Endometrium (tissue), 2 donors: Measurements from ENCODE around the gene SNX25.

Experiments
- FAIRE-seq: peaks from 2 replicates; lab custom pipeline; 2012; peaks lifted over from hg19 to GRCh38; lab: Jason Lieb, UNC
- donor health status: control.
- donor health status: control.

The SNX25 gene

DNA sequence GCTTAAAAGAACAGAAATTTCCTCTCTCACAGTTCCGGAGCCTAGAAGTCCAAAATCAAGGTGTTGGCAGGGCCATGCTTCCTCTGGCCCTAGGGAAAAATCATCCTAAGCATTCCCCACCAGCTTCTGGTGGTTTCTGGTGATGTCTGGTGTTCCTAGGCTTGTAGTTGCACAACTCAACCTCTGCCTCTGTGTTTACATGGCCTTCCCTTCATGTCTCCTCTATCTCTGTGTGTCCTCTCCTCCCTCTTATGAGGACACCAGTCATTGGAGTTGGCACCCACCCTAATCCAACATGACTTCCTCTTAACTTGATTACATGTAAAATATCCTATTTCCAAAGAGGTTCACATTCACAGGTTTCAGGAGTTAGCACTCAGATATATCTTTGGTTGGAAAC, 170.9 kb downstream of the SNX25 start:
- FAIRE-seq = no peak

DNA sequence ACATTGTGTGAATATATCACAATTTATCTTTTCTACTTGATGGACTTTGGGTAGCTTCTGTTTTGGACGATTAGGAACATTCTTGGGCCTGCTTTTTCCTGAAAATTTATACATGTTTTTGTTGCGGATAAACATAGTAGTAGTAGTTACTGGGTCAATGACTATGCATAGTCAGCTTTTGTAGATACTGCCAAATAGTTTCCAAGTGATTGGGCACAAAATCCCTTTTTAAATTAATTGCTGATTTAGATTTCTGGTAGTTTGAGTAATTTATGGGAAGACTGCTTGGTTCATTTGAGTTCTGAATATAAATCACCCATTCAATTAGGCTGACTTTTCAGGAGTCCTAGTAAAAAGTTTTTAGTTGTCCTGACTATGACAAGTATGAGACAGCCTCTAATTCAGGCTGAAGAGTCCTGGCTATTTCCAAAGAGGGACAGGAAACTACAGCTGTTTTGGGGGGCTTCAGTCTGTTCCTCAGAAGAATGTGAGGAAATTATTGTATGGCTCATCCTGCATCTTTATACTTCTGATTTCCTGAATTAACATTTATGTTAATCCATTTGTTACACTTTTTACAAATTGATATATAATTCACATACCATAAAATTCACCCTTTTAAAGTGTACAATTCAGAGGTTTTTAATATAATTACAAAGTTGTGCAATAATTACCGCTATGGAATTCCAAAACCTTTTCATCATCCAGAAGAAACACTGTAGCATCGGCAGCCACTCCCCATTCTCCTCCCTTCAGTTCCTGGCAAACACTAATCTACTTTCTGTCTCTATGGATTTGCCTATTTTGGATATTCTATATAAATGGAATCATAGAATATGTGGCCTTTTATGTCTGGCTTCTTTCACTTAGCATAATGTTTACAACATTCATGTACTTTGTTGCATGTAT, 172.1 kb downstream of the SNX25 start:
- FAIRE-seq = no peak

DNA sequence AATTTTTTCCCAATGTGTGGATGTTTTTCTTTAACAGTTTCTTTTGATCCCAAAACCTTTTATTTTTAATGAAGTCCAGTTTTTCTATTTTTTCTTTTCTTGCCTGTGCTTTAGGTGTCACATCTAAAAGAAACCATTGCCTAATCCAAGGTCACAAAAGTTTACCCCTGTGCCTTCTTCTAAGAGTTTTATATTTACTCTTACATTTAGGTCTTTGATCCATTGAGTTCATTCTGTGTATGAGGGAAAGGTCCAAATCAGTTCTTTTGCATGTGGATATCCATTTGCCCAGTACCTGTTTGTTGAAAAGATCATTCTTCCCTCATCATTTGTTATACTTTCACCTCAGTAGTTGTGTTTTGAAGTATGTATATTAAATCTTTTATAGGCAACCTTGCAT, 173.4 kb downstream of the SNX25 start:
- no peak for FAIRE-seq

DNA sequence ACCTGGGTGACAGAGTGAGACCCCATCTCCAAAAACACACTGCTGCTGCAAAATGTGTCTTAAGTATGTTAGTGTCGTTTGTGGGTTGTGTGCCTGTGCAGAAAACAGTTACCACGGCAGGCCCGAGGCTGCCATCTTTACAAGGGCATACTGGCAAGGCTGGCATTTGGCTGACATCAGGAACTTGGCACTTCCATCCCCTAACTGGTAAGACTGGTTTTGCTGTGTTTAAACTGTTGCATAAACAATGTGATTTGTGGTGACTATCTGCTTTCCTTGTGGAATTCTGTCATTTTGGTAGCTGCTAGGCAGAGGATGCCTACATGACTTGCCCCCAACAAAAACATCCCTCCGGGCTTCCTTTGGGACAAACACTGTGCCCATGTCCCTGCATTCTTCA, 174.1 kb downstream of the SNX25 start:
- no peak for FAIRE-seq

DNA sequence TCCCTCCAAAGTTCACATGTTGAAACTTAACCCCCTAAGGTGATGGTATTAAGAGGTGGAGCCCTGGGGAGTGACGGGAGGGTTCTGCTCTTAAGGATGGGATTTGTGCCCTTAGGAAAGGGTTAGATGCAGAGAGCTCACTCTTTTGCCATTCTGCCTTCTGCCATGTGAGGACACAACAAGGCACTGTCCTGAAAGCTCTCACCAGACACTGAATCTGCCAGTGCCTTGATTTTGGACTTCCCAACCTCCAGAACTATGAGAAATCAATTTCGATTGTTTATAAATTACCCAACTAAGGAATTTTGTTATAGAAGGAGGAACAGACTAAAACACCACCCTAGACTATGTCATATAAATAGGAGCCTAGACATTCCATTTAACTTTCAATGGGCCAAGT, 174.7 kb downstream of the SNX25 start:
- no peak for FAIRE-seq

DNA sequence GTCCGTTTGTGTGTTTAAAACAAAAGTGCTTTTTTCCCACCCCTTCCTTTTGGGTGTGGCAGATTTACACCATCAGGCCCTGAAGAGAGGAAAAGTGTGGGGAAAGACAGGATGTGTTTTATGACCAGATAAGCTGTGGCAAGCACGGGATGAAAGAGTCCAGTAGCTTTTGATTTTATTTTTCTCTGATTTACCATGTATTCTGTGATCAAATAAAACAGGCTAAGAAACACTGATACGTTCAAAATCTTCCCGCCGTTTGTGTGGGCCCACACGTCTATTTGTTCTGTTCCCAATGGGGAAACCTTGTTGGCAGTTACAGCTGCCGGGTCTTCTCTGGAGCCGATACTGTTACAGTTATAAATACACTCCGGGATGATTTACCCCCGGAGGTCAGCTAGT, 175.5 kb downstream of the SNX25 start:
- FAIRE-seq = no peak

DNA sequence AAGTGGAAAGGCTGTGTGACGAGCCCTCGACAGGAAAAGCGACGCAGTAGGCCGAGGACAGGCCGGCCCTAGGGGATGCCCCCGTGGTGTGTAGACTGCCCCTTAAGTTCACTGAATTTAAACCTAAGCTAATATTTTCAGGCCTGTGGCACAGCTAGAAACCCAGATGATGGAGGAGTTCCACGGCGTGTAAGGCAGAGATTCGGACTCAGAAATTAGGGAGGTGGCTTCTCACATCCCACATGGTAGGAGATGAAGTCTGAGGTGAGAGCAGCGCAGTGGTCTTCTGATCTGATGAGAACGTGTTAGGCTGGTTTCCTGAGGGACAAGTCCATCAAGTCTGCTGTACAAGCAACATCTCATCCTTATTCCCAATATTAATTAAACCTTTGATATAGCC, 178.6 kb downstream of the SNX25 start:
- FAIRE-seq = no peak

DNA sequence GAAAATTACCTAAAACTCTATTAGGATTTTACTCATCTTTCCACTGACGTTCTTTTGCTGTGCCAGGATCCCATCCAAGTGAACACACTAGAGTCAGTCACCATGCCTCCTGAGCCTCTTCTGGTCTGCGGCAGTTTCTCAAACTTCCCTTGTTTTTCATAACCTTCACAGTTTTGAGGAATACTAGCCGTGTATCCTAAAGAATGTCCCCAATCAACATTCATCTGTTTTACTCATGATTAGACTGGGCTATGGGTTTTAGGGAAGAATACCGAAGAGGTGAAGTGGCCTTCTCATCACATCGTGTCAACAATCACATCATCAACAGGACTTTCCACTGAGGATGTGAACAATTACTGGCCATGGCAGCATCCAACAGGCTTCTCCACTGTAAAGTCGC, 181.5 kb downstream of the SNX25 start:
- FAIRE-seq = no peak

DNA sequence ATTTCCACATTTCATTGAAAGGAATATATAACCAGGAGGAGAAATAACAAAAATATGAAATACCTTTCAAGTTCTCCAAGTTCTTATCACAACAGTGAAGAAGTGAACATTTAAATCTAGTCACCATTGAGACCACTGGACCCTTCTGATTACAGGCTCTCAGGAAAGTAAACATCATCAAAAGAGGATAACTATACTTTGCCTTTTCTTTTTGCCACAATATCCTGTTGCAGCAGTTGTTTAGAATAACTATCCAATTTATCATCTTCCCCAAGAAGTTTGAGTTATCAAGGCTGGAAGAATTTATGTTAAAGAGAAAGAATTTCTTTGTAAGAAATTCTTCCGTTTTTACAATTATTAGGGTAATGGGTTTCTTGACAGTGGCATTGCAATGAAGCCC, 182.8 kb downstream of the SNX25 start:
- no peak for FAIRE-seq

DNA sequence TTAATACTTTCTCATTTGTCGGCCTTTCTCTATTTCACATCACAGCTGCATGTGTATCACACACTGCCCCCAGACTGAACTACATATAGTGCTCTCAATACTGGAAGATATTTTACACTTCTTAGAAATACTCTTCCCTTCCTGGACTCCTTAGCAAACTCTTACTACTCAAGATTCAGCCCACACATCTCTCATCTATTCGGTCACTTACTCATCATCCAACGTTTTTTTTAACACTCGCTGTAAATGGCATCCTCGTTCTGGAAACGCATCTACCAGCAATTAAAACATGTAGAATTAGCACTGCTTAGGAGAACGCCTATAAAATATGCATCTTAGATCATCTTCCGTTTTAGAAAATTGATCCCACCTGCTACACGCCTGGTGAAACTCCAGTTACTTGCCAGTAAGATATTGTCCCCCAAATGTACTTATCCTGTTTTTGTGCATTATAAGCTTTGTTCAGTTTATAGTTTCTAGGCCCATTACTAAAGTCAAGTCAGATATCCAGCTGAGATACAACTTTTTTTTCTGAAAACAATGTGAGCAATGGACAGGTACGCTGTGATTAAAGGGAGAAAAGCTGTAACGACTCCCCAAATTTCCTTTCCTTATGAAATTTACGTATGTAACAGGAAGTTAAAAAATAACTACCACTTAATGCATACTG, 185.3 kb downstream of the SNX25 start:
- no peak for FAIRE-seq

DNA sequence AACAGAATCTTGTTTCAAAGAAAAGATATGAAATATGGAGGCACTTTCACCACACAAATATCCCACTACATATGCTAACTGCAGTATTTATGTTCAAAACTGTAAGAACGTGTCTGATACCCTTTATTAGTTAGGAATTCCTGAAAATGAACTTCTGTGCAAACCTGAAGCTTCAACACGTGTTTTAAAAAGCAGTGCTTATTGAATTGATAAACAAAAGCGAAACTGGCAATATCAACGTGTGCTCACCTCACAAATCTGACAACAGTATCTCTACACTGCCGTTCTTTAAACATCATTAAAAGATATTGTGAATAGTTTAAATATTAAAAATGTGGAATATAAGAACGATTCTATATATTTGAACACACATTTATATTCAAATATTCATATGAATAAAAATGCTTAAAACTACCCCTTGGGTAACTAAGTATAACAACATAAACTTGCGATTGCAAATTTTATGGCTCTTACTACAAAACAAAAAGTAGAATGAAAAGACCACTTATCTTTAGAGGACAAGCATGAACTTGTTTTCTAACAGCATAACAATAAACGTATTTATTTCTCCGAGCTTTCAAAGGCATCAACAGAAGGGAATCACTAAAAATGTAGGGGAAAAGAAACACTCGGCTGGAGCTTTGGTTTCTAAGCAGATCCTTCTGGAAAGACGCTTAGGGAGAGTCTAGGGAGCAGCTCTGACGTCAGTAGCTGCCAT, 186.0 kb downstream of the SNX25 start, which contains the start of gene LRP2BP:
LRP2BP (minus strand) TSS at position 687 of the 718 bp plus-strand sequence. CDS start 17,738 bp downstream, outside the sequence.
- FAIRE-seq = peak; percentile 59

DNA sequence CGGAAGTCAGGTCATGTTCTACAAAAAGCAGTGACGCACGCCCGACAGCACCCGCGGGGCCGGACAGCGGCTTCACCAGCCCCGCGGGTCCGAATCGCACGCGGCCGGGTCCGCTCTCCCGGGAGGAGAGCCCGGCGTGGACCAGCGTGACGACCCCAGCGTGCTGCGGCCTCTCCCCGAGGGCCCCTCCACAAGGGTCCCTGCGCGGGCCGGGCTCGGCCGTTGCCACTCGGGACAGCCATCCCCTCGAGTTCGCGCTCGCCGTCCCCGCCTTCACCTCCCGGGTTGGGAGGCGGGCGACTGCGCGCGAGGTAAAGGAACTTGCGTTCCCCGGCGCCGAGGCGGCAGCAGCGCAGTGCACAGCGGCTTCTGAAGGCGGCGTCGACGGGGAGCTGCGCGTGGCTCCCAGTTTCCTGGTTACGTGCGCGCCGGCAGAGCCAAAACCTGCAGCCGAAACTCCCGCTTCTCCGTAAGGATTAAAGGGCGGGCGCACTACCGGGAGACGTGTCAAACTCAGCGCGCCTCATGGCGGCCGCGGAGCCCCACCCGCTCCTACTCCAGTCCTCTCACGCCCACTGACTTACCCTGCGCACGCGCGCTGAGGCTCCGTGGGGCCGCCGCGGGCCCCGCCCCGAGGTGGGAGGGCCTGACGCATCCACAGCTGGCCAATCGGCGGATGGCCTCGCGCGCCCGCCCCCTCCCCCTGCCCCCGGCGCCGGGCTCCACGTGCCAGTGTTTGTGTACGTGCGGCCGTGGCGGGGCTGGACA, 186.7 kb downstream of the SNX25 start:
- no peak for FAIRE-seq

DNA sequence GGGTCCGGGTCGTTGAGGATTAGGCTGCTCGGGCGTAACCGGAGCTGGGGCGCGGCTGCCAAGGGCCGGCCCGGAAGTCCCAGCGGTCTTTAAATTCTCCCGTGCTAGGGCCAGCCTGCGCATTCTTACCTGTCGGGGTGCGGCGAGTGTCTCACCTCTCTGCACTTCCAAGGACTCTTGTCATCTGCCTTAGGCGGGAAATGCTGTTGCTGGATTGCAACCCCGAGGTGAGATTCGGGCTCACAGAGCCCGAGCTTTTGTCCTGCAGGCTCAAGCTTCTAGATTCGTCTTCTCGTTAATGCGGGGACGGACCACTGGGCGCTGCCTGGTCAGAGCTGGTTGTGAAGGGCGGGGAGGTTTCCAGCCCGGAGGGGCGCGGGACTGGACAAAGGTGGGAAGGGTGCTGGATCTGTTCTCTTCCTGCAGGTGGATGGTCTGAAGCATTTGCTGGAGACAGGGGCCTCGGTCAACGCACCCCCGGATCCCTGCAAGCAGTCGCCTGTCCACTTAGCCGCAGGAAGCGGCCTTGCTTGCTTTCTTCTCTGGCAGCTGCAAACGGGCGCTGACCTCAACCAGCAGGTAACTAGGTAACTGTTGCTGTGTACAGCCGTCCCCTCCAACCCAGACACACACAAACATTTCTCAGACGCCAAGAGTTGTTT, 187.5 kb downstream of the SNX25 start, which contains the start of gene ANKRD37:
ANKRD37 (plus strand) TSS at position 118 of the 662 bp plus-strand sequence; CDS start at position 201, 83 bp downstream.
- no peak for FAIRE-seq

DNA sequence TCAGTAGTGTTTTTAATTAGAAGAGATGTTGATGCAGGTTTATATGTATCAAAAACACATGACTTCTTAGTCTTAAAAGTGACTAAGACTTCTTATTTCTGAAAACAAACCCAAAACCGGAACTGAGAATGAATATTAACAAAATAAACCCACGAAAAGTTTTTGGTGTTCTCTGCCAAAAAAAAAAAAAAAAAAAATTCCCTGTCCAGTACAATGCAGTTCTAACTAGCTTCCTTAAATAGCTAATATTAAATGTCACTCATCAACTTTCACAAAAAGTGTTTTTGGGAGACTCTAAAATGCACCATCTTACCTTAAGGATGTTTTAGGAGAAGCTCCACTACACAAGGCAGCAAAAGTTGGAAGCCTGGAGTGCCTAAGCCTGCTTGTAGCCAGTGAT, 189.2 kb downstream of the SNX25 start:
- FAIRE-seq = no peak

DNA sequence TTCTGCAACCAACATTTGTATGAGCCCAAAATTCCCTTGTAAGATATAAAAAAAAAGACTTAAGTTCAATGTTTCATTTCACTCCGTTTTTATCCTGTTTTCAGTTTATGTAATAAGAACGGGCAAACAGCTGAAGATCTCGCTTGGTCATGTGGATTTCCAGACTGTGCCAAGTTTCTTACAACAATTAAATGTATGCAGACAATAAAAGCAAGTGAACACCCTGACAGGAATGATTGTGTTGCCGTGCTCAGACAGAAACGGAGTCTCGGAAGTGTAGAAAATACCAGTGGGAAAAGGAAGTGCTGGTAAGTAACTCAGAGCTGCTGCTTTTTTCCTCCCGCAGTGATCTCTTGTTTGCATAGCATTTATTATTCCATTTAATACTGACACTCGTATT, 190.1 kb downstream of the SNX25 start:
- FAIRE-seq = no peak

DNA sequence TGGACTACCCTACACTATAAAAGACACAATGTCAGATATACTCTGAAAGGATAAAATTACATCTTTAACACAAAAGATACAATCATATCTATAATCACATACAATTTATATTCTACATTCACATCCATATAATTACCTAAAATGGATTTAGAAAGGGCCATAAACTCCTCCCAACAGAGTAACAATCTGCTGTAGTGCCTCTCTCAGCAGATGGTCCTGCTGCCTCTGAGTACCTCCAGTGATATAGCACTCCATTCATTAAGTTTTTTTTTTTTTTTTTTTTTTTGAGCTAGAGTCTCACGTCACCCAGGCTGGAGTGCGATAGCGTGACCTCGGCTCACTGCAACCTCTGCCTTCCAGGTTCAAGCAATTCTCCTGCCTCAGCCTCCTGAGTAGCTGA, 194.6 kb downstream of the SNX25 start:
- FAIRE-seq = no peak

DNA sequence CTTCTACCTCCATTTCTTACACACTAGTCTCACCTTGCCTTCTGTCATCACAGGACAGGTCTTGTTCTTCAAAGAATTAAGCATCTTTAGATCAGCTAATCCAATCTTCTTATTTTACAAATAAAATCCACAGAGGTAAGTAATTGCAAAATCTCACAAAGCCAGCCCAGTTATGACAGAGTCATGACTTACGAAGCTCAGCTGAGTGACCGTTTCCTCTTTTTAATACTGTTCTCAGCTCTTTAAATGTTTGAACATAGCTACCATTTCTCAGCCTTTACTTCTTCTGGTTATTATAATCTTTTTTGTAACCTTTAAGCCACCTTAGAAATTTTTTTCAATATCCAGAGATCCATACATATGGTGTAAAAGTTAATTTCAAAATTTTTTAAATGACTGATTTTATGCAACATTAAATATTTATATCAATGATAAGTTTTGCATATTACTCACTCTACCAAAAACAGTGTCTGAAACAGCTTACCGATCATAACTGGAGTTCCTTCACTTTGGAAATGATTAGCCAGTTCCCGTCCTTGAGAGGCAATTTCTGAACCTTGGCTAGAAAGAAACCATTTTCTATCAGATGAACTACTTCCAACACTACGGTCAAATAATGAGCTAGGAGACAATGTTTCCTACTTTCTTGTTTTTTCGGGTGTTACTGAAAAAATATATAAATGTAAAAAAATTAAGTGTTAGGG, 196.1 kb downstream of the SNX25 start:
- no peak for FAIRE-seq

DNA sequence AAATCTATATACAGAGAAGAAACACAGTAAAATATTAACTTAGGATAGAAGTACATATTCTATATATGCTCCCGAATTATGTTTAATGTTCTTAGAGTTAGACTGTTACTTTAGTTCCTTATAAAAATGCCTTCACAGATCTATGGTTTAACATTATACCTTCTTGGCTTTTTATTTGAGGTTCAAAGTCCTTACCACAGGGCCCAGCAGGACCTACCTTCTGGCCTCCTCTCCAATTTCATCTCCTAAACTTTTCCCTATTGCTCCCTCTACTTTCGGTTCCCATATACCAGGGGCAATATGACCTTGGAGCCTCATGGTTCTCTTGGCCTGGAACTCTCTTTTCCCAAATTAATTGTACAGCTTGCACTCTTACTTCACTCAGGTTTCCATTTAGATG, 199.0 kb downstream of the SNX25 start:
- FAIRE-seq = no peak

DNA sequence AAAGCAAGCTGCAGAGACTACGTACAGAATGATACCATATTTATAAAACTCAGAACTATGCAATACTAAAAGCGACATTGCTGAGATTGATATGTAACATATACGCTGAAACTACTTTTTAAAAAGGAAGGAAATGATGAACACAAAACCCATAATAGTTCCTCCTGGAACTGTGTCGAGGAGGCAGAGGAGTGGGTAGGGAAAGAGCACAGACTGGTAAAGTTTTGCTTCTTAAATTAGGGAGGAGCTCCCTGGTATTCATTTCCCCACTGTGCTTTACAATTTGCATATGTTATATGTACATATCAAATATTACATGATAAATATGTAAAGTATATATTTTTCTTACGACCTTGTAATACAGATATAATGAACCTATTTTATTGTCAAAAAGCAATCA, 202.5 kb downstream of the SNX25 start:
- FAIRE-seq = no peak

DNA sequence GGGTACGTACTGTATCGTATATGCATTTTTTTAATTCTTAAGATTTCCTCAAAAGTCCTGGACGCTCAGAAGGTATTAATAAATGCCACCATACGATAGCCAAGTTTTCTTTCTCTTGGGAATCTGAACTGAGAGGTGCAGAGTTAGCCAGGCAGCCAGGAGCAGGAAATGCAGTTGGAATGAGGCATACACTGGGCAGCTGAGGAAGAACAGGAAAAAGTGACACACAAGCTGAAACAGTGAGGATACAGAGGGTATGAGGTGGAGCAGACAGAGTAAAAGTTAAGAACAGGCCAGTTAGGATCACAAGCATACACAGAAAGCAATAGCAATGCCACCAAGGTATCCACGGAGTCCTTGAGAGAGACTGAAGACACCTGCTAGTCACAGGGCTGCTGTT, 203.0 kb downstream of the SNX25 start:
- FAIRE-seq = no peak
